PC-3 (cell line): ENCODE measurements around the gene VPS18.

Experiments used
- CTCF ChIP-seq: fragments of 300-600 bp; sonication (generic); conservative IDR thresholded peaks from 2 replicates; pipeline ENCODE4 v1.5.1; 2017; ENCODE audit warnings: antibody characterized with exemption, low read depth, mild to moderate bottlenecking, low read length
- EZH2 ChIP-seq: fragments of 300-600 bp; sonication (generic); IDR thresholded peaks from one replicate; pipeline ENCODE4 v1.6.1; 2017; ENCODE audit warnings: antibody characterized with exemption, mild to moderate bottlenecking, low read length; ENCODE audit not compliant: unreplicated experiment

- no peak for TF ChIP-seq CTCF
- no peak for TF ChIP-seq EZH2
Measured at GRCh38 chr15:40850576-40851112, 43.6 kb upstream of the VPS18 start.
